ENCODE measurements around the gene TOX2.

DNA sequence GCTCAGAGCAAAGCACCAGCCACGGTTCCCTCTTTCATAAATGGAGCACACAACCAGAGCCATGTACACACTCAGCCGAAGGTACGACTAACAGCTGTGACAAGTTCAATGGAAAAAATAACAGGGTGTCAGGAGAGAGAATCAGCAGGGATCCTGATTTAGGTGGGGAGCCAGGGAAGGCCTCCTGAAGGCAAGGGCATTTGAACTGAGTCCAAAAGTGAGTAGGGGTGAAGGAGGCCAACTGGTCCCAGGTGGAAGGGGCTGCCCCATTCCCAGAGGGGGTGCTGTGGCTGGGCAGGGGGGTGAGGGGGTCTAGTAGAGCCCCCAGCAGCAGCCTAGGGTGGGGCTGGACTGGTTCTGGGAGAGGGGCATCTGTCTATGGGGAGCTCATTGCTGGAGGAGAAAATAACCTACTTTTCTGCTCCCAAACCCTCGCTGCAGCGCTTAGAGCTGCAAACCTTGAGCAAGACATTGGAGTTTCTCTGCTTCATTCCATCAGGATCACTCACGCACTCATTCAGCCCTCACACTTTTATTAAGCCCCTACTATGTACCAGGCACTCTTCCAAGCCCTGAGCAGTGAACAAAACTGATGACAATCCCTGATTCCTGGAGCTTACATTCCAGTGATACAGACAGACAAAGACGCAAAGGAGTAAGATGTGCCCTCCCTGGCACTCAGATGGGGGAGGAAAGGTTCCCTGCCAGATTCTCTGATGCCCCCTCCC is 113.5 kb downstream of the TOX2 start:
- TF ChIP-seq, protein P1, sequence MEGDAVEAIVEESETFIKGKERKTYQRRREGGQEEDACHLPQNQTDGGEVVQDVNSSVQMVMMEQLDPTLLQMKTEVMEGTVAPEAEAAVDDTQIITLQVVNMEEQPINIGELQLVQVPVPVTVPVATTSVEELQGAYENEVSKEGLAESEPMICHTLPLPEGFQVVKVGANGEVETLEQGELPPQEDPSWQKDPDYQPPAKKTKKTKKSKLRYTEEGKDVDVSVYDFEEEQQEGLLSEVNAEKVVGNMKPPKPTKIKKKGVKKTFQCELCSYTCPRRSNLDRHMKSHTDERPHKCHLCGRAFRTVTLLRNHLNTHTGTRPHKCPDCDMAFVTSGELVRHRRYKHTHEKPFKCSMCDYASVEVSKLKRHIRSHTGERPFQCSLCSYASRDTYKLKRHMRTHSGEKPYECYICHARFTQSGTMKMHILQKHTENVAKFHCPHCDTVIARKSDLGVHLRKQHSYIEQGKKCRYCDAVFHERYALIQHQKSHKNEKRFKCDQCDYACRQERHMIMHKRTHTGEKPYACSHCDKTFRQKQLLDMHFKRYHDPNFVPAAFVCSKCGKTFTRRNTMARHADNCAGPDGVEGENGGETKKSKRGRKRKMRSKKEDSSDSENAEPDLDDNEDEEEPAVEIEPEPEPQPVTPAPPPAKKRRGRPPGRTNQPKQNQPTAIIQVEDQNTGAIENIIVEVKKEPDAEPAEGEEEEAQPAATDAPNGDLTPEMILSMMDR (conservative IDR thresholded peaks at IDR 0.05; ENCODE audit: low read length): no peak
- no peak for TF ChIP-seq EZH2phosphoT487 (IDR thresholded peaks at IDR 0.05; ENCODE audit: borderline replicate concordance, low read depth, low read length)
